Neural cell (in vitro differentiated cells): ENCODE results near the gene CPA1. TPM values are rescaled to one million over a fixed set of nuclear protein-coding genes. Genes with fewer than 3 reads are reported as not detected.

ENCODE experiments used
- H2AFZ ChIP-seq: fragments of 200-600, 300-800 bp; sonication (generic), shearing (Covaris generic); 2 replicates; pipeline ENCODE4 v1.6.0; 2014; ENCODE audit warnings: low read depth, mild to moderate bottlenecking, antibody characterized with exemption, low read length, moderate library complexity
- H3F3A ChIP-seq: fragments of 200-600 bp; shearing (Covaris generic); 2 replicates; pipeline ENCODE4 v1.6.1; 2016; ENCODE audit warnings: mild to moderate bottlenecking, moderate library complexity, mixed read lengths, antibody characterized with exemption, low read length; ENCODE audit not compliant: insufficient read depth, poor library complexity, severe bottlenecking
- H3K27ac ChIP-seq: fragments of 200-600, 300-800 bp; sonication (generic), shearing (Covaris generic); 2 replicates; pipeline ENCODE4 v1.5.1; 2014; ENCODE audit warnings: mild to moderate bottlenecking, low read length, moderate library complexity
- H3K27me3 ChIP-seq: fragments of 300-800, 200-600 bp; sonication (generic), shearing (Covaris generic); 2 replicates; pipeline ENCODE4 v1.6.0; 2014; ENCODE audit warnings: mild to moderate bottlenecking, low read depth, low read length, moderate library complexity; ENCODE audit not compliant: insufficient read depth
- H3K36me3 ChIP-seq: fragments of 300-800, 200-600 bp; sonication (generic), shearing (Covaris generic); 2 replicates; pipeline ENCODE4 v1.5.1; 2014; ENCODE audit warnings: mild to moderate bottlenecking, antibody characterized with exemption, low read length, moderate library complexity; ENCODE audit not compliant: insufficient read depth
- H3K4me2 ChIP-seq: fragments of 300-800, 200-600 bp; sonication (generic), shearing (Covaris generic); 2 replicates; pipeline ENCODE4 v1.6.0; 2014; ENCODE audit warnings: mild to moderate bottlenecking, low read length
- H3K4me3 ChIP-seq: fragments of 300-800, 200-600 bp; sonication (generic), shearing (Covaris generic); 2 replicates; pipeline ENCODE4 v1.5.1; 2014; ENCODE audit warnings: mild to moderate bottlenecking, low read length, moderate library complexity
- H3K79me2 ChIP-seq: fragments of 200-600 bp; shearing (Covaris generic); replicated peaks from 2 replicates; pipeline ENCODE4 v1.6.0; 2014; ENCODE audit warnings: mild to moderate bottlenecking, low read length, moderate library complexity; ENCODE audit not compliant: insufficient read depth
- H3K9ac ChIP-seq: fragments of 300-800, 200-600 bp; sonication (generic), shearing (Covaris generic); 2 replicates; pipeline ENCODE4 v1.6.1; 2016; ENCODE audit warnings: mild to moderate bottlenecking, low read length, mixed read lengths
- H3K9me2 ChIP-seq: fragments of 200-600 bp; shearing (Covaris generic); 2 replicates; pipeline ENCODE4 v1.6.1; 2016; ENCODE audit warnings: mild to moderate bottlenecking, low read length, mixed read lengths; ENCODE audit not compliant: insufficient read depth
- H3K9me3 ChIP-seq: fragments of 200-600, 300-800 bp; sonication (generic), shearing (Covaris generic); 2 replicates; pipeline ENCODE4 v1.6.1; 2016; ENCODE audit warnings: mild to moderate bottlenecking, mixed run types, low read length, moderate library complexity, mixed read lengths
- H4K20me1 ChIP-seq: fragments of 200-600 bp; shearing (Covaris generic); 2 replicates; pipeline ENCODE4 v1.6.1; 2016; ENCODE audit warnings: mild to moderate bottlenecking, mixed run types; ENCODE audit not compliant: insufficient read depth
- EP300 ChIP-seq: fragments of 450-650 bp; conservative IDR thresholded peaks from 2 replicates; pipeline ENCODE4 v1.6.1; 2014; ENCODE audit warnings: antibody characterized with exemption, mild to moderate bottlenecking, moderate library complexity; ENCODE audit not compliant: poor library complexity, severe bottlenecking
- EZH2 ChIP-seq: fragments of 200-600, 300-800 bp; shearing (Covaris generic), sonication (generic); IDR thresholded peaks from 2 replicates; pipeline ENCODE4 v1.6.1; 2014; ENCODE audit warnings: antibody characterized with exemption, low read length, borderline replicate concordance, mild to moderate bottlenecking; ENCODE audit not compliant: insufficient read depth, poor library complexity, severe bottlenecking
- MXI1 ChIP-seq: fragments of 450-650 bp; conservative IDR thresholded peaks from 2 replicates; pipeline ENCODE4 v1.6.1; 2014; ENCODE audit warnings: antibody characterized with exemption, mild to moderate bottlenecking; ENCODE audit not compliant: poor library complexity, severe bottlenecking
- POLR2AphosphoS5 ChIP-seq: IDR thresholded peaks from 2 replicates; pipeline ENCODE4 v1.6.1; 2012
- RAD21 ChIP-seq: fragments of 450-650 bp; conservative IDR thresholded peaks from 2 replicates; pipeline ENCODE4 v1.6.1; 2014; ENCODE audit warnings: antibody characterized with exemption, mild to moderate bottlenecking, moderate library complexity
- SMC3 ChIP-seq: fragments of 450-650 bp; conservative IDR thresholded peaks from 2 replicates; pipeline ENCODE4 v1.6.1; 2014; ENCODE audit warnings: antibody characterized with exemption, mild to moderate bottlenecking, moderate library complexity; ENCODE audit not compliant: poor library complexity
- TAF1 ChIP-seq: IDR thresholded peaks from 2 replicates; pipeline ENCODE4 v1.6.1; 2012; ENCODE audit warnings: low read depth
- polyA plus RNA-seq: library from polyadenylated mRNA; depleted of rRNA; stranded (reverse); fragments of >200 nt; gene quantifications from 2 replicates; pipeline ENCODE4 v1.2.3, GENCODE V29; 2014
- TF ChIP-seq, protein P1 (sequence below): IDR thresholded peaks from 2 replicates; pipeline ENCODE4 v1.6.1; 2012; ENCODE audit warnings: borderline replicate concordance
- TF ChIP-seq, protein P2 (sequence below): fragments of 450-650 bp; IDR thresholded peaks from 2 replicates; pipeline ENCODE4 v1.5.1; 2014; ENCODE audit warnings: antibody characterized with exemption, mild to moderate bottlenecking, moderate library complexity; ENCODE audit not compliant: poor library complexity, severe bottlenecking

CPA1 gene
- polyA plus RNA-seq, 1 donor from 2014 or later, result not detected

DNA sequence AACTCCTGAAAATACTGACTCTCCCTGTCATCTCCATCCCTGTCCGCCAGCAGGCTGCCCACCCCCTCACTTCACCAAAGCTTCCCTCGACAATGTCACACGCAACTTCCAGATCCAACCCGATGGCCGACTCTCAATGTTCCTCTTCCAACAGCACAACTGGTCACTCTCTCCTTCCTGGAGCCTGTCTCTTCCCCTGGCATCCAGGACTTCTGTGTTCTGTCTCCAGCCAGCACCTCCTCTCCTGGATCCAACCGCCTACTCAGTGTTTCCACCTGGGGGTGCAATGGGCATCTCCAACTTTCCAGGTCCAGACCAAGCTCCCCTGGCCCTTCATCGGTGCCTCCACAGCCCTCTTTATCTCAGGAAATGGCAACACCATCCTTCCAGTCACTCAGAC, 27.1 kb upstream of the CPA1 start:
- Histone ChIP-seq H3K27ac (peak overlapping the region; percentile 99), H3K9me2 (no peaks in the 10 kb centered on the region), H3K9me3 (no peaks in the 10 kb centered on the region), H4K20me1 (no peaks in the 10 kb centered on the region), H3K79me2 (no peaks in the 10 kb centered on the region), H2AFZ (no peak overlapping the region), H3F3A (peaks cover 11% of the 10 kb centered on the region), H3K27me3 (no peaks in the 10 kb centered on the region), H3K4me2 (no peak overlapping the region), H3K9ac (peak overlapping the region; percentile 82), H3K4me3 (peak overlapping the region; percentile 54), H3K36me3 (no peaks in the 10 kb centered on the region)
- TF ChIP-seq, protein P1, sequence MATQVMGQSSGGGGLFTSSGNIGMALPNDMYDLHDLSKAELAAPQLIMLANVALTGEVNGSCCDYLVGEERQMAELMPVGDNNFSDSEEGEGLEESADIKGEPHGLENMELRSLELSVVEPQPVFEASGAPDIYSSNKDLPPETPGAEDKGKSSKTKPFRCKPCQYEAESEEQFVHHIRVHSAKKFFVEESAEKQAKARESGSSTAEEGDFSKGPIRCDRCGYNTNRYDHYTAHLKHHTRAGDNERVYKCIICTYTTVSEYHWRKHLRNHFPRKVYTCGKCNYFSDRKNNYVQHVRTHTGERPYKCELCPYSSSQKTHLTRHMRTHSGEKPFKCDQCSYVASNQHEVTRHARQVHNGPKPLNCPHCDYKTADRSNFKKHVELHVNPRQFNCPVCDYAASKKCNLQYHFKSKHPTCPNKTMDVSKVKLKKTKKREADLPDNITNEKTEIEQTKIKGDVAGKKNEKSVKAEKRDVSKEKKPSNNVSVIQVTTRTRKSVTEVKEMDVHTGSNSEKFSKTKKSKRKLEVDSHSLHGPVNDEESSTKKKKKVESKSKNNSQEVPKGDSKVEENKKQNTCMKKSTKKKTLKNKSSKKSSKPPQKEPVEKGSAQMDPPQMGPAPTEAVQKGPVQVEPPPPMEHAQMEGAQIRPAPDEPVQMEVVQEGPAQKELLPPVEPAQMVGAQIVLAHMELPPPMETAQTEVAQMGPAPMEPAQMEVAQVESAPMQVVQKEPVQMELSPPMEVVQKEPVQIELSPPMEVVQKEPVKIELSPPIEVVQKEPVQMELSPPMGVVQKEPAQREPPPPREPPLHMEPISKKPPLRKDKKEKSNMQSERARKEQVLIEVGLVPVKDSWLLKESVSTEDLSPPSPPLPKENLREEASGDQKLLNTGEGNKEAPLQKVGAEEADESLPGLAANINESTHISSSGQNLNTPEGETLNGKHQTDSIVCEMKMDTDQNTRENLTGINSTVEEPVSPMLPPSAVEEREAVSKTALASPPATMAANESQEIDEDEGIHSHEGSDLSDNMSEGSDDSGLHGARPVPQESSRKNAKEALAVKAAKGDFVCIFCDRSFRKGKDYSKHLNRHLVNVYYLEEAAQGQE, result peak; percentile 15
- no peak for TF ChIP-seq EZH2
- no peak for TF ChIP-seq SMC3
- no peak for TF ChIP-seq RAD21
- no peak for TF ChIP-seq POLR2AphosphoS5
- no peak for TF ChIP-seq EP300

DNA sequence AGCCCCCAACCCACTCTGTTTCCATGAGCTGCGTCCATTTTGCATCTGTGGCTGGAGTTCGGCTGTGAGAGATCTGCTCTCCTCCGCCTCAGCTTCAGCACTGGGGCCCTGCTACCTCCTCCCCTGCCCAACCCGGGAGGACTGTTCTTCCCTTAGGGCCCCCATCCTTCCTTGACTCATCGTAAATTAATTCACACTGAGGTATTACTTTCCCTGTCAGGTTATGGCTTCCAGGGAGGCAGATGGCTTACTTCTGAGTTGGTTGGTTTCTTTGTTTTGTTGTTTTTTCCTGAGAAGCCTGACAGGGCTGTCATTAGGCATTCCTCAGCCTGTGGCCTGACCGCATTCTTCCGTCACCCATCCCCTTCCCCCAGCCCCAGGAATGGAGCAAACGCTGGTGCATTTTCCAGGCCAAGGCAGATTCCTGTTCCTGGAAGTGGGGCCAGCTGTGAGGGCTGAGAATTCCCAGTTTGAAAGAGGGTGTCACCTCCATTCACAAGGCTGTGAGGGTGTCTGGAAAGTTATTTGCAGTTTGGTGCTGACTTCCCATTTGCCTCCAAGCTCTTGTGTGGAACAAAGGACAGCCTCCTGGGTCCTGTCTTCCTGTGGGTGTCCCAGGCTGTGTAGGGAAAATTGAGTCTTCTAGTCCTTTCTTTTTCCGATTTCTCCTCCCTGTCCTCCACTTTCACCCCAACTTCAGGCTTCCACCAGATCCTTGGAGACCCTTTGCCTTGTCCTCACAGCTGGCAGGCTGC, 24.0 kb upstream of the CPA1 start:
- H2AFZ ChIP-seq, result no peak overlapping the region
- TF ChIP-seq RAD21 (peak; percentile 28), SMC3 (peak; percentile 30), EP300 (peak; percentile 72), EZH2 (no peak), MXI1 (no peak), POLR2AphosphoS5 (peak; percentile 77), TAF1 (no peak)
- TF ChIP-seq, protein P2, sequence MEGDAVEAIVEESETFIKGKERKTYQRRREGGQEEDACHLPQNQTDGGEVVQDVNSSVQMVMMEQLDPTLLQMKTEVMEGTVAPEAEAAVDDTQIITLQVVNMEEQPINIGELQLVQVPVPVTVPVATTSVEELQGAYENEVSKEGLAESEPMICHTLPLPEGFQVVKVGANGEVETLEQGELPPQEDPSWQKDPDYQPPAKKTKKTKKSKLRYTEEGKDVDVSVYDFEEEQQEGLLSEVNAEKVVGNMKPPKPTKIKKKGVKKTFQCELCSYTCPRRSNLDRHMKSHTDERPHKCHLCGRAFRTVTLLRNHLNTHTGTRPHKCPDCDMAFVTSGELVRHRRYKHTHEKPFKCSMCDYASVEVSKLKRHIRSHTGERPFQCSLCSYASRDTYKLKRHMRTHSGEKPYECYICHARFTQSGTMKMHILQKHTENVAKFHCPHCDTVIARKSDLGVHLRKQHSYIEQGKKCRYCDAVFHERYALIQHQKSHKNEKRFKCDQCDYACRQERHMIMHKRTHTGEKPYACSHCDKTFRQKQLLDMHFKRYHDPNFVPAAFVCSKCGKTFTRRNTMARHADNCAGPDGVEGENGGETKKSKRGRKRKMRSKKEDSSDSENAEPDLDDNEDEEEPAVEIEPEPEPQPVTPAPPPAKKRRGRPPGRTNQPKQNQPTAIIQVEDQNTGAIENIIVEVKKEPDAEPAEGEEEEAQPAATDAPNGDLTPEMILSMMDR, result no peak
- TF ChIP-seq, protein P1, result peak; percentile 100
- peak overlapping the region; percentile 51 for H3K9ac ChIP-seq

More for the DNA sequence above, 24.0 kb upstream of the CPA1 start:
- no peaks in the 10 kb centered on the region for H3K27me3 ChIP-seq
- no peaks in the 10 kb centered on the region for H3K79me2 ChIP-seq
- peaks cover 11% of the 10 kb centered on the region for H3F3A ChIP-seq
- H4K20me1 ChIP-seq, result no peaks in the 10 kb centered on the region
- H3K36me3 ChIP-seq, result no peaks in the 10 kb centered on the region
- H3K4me3 ChIP-seq, result no peak overlapping the region
- peak overlapping the region; percentile 99 for H3K27ac ChIP-seq
- no peak overlapping the region for H3K4me2 ChIP-seq
- no peaks in the 10 kb centered on the region for H3K9me2 ChIP-seq
- no peaks in the 10 kb centered on the region for H3K9me3 ChIP-seq
